ENCODE data around the gene POLA2.
"Not testable (repeated sequence)": the region's sequence is repeated elsewhere in the genome, so short reads cannot be mapped to it uniquely, and the experiment has no call there.

POLA2 gene

GRCh38 chr11:65221026-65221425, 40.7 kb upstream of the POLA2 start:
- 91 to 98% methylated on average over 4 to 6 of the region's 10 CpGs for WGBS, 2 experiments (ENCODE audit: insufficient coverage in 2 of 2)
- no peak overlapping the region for H3K4me3 ChIP-seq (ENCODE audit: extremely low read depth, insufficient read depth, low read length, poor library complexity, severe bottlenecking)
- no peak overlapping the region for H3K27ac ChIP-seq (ENCODE audit: low read depth, low read length, severe bottlenecking)
- H3K36me3 ChIP-seq (ENCODE audit: control insufficient read depth, insufficient read depth, low read length) = no peaks in the 10 kb centered on the region
- peaks cover 8% of the 10 kb centered on the region for H3K4me1 ChIP-seq (ENCODE audit: control insufficient read depth, insufficient read depth, low read length, poor library complexity, severe bottlenecking)
- H3K9me3 ChIP-seq (ENCODE audit: control insufficient read depth, low read length) = no peaks in the 10 kb centered on the region

GRCh38 chr11:65223011-65223410, 38.8 kb upstream of the POLA2 start:
- 93 to 98% methylated on average over 7 of the region's 8 CpGs for WGBS, 2 experiments (ENCODE audit: insufficient coverage in 2 of 2)

GRCh38 chr11:65224930-65225278, 36.9 kb upstream of the POLA2 start:
- no peak overlapping the region for H3K27ac ChIP-seq (ENCODE audit: low read depth, low read length, severe bottlenecking)
- peaks cover 8% of the 10 kb centered on the region for H3K4me1 ChIP-seq (ENCODE audit: control insufficient read depth, insufficient read depth, low read length, poor library complexity, severe bottlenecking)
- 22 to 43% methylated on average over 4 to 5 of the region's 5 CpGs for WGBS, 2 experiments (ENCODE audit: insufficient coverage in 2 of 2)
- no peak overlapping the region for H3K4me3 ChIP-seq (ENCODE audit: extremely low read depth, insufficient read depth, low read length, poor library complexity, severe bottlenecking)
- no peaks in the 10 kb centered on the region for H3K36me3 ChIP-seq (ENCODE audit: control insufficient read depth, insufficient read depth, low read length)
- no peaks in the 10 kb centered on the region for H3K9me3 ChIP-seq (ENCODE audit: control insufficient read depth, low read length)

More at GRCh38 chr11:65223011-65223410, 38.8 kb upstream of the POLA2 start:
- H3K27ac ChIP-seq (ENCODE audit: low read depth, low read length, severe bottlenecking) = no peak overlapping the region
- H3K4me1 ChIP-seq (ENCODE audit: control insufficient read depth, insufficient read depth, low read length, poor library complexity, severe bottlenecking) = peaks cover 8% of the 10 kb centered on the region
- no peaks in the 10 kb centered on the region for H3K9me3 ChIP-seq (ENCODE audit: control insufficient read depth, low read length)
- no peaks in the 10 kb centered on the region for H3K36me3 ChIP-seq (ENCODE audit: control insufficient read depth, insufficient read depth, low read length)
- no peak overlapping the region for H3K4me3 ChIP-seq (ENCODE audit: extremely low read depth, insufficient read depth, low read length, poor library complexity, severe bottlenecking)

- no peaks in the 10 kb centered on the region for H3K9me3 ChIP-seq (ENCODE audit: control insufficient read depth, low read length)
- H3K36me3 ChIP-seq (ENCODE audit: control insufficient read depth, insufficient read depth, low read length) = no peaks in the 10 kb centered on the region
- 7 to 9% methylated on average over 26 to 32 of the region's 42 CpGs for WGBS, 2 experiments (ENCODE audit: insufficient coverage in 2 of 2)
- peak overlapping the region; percentile 18 for H3K27ac ChIP-seq (ENCODE audit: low read depth, low read length, severe bottlenecking)
- peak overlapping the region; percentile 16 for H3K4me3 ChIP-seq (ENCODE audit: extremely low read depth, insufficient read depth, low read length, poor library complexity, severe bottlenecking)
- H3K4me1 ChIP-seq (ENCODE audit: control insufficient read depth, insufficient read depth, low read length, poor library complexity, severe bottlenecking) = peaks cover 8% of the 10 kb centered on the region
These were observed 36.3 kb upstream of the POLA2 start for GRCh38 chr11:65225279-65226102.

GRCh38 chr11:65226103-65226442, 35.7 kb upstream of the POLA2 start:
- H3K36me3 ChIP-seq (ENCODE audit: control insufficient read depth, insufficient read depth, low read length) = no peaks in the 10 kb centered on the region
- H3K4me3 ChIP-seq (ENCODE audit: extremely low read depth, insufficient read depth, low read length, poor library complexity, severe bottlenecking) = peak overlapping the region; percentile 16
- H3K27ac ChIP-seq (ENCODE audit: low read depth, low read length, severe bottlenecking) = no peak overlapping the region
- peaks cover 8% of the 10 kb centered on the region for H3K4me1 ChIP-seq (ENCODE audit: control insufficient read depth, insufficient read depth, low read length, poor library complexity, severe bottlenecking)
- WGBS, 2 experiments (ENCODE audit: insufficient coverage in 2 of 2) = 90 to 93% methylated on average over 2 to 7 of the region's 7 CpGs
- H3K9me3 ChIP-seq (ENCODE audit: control insufficient read depth, low read length) = no peaks in the 10 kb centered on the region

GRCh38 chr11:65227879-65228278, 33.9 kb upstream of the POLA2 start:
- Histone ChIP-seq H3K4me1 (ENCODE audit: control insufficient read depth, insufficient read depth, low read length, poor library complexity, severe bottlenecking) (peaks cover 8% of the 10 kb centered on the region), H3K27ac (ENCODE audit: low read depth, low read length, severe bottlenecking) (no peak overlapping the region)
- WGBS, 2 experiments (ENCODE audit: insufficient coverage in 2 of 2) = 92 to 93% methylated on average over 1 of the region's 2 CpGs

GRCh38 chr11:65236194-65237059, 25.3 kb upstream of the POLA2 start:
- Histone ChIP-seq H3K27ac (ENCODE audit: low read depth, low read length, severe bottlenecking) (no peak overlapping the region), H3K4me1 (ENCODE audit: control insufficient read depth, insufficient read depth, low read length, poor library complexity, severe bottlenecking) (no peaks in the 10 kb centered on the region), H3K36me3 (ENCODE audit: control insufficient read depth, insufficient read depth, low read length) (no peaks in the 10 kb centered on the region), H3K4me3 (ENCODE audit: extremely low read depth, insufficient read depth, low read length, poor library complexity, severe bottlenecking) (no peak overlapping the region), H3K9me3 (ENCODE audit: control insufficient read depth, low read length) (no peaks in the 10 kb centered on the region)
- WGBS, 2 experiments (ENCODE audit: insufficient coverage in 2 of 2) = 79 to 92% methylated on average over 16 to 19 of the region's 23 CpGs

More at GRCh38 chr11:65227879-65228278, 33.9 kb upstream of the POLA2 start:
- H3K36me3 ChIP-seq (ENCODE audit: control insufficient read depth, insufficient read depth, low read length) = no peaks in the 10 kb centered on the region
- H3K9me3 ChIP-seq (ENCODE audit: control insufficient read depth, low read length) = no peaks in the 10 kb centered on the region
- H3K4me3 ChIP-seq (ENCODE audit: extremely low read depth, insufficient read depth, low read length, poor library complexity, severe bottlenecking) = no peak overlapping the region

- WGBS, 2 experiments (ENCODE audit: insufficient coverage in 2 of 2) = 14 to 94% methylated on average over 1 to 3 of the region's 6 CpGs
- H3K27ac ChIP-seq (ENCODE audit: low read depth, low read length, severe bottlenecking); H3K36me3 ChIP-seq (ENCODE audit: control insufficient read depth, insufficient read depth, low read length); H3K4me1 ChIP-seq (ENCODE audit: control insufficient read depth, insufficient read depth, low read length, poor library complexity, severe bottlenecking); H3K4me3 ChIP-seq (ENCODE audit: extremely low read depth, insufficient read depth, low read length, poor library complexity, severe bottlenecking); H3K9me3 ChIP-seq (ENCODE audit: control insufficient read depth, low read length): not testable (repeated sequence)
These were observed 23.5 kb upstream of the POLA2 start for GRCh38 chr11:65238302-65238701.

- no peak overlapping the region for H3K4me3 ChIP-seq (ENCODE audit: extremely low read depth, insufficient read depth, low read length, poor library complexity, severe bottlenecking)
- H3K36me3 ChIP-seq (ENCODE audit: control insufficient read depth, insufficient read depth, low read length) = no peaks in the 10 kb centered on the region
- H3K4me1 ChIP-seq (ENCODE audit: control insufficient read depth, insufficient read depth, low read length, poor library complexity, severe bottlenecking) = no peaks in the 10 kb centered on the region
- H3K9me3 ChIP-seq (ENCODE audit: control insufficient read depth, low read length) = peaks cover 5% of the 10 kb centered on the region
- WGBS, 2 experiments (ENCODE audit: insufficient coverage in 2 of 2) = 50 to 71% methylated on average over 2 to 4 of the region's 5 CpGs
- no peak overlapping the region for H3K27ac ChIP-seq (ENCODE audit: low read depth, low read length, severe bottlenecking)
These were observed 20.6 kb upstream of the POLA2 start for GRCh38 chr11:65241134-65241533.

- Histone ChIP-seq H3K4me3 (ENCODE audit: extremely low read depth, insufficient read depth, low read length, poor library complexity, severe bottlenecking) (no peak overlapping the region), H3K9me3 (ENCODE audit: control insufficient read depth, low read length) (peaks cover 5% of the 10 kb centered on the region), H3K36me3 (ENCODE audit: control insufficient read depth, insufficient read depth, low read length) (no peaks in the 10 kb centered on the region), H3K4me1 (ENCODE audit: control insufficient read depth, insufficient read depth, low read length, poor library complexity, severe bottlenecking) (no peaks in the 10 kb centered on the region), H3K27ac (ENCODE audit: low read depth, low read length, severe bottlenecking) (no peak overlapping the region)
These were observed 20.1 kb upstream of the POLA2 start for GRCh38 chr11:65241692-65242091.

GRCh38 chr11:65242389-65242788, 19.4 kb upstream of the POLA2 start:
- WGBS, 2 experiments (ENCODE audit: insufficient coverage in 2 of 2) = 80 to 88% methylated on average over 1 to 6 of the region's 6 CpGs
- no peak overlapping the region for H3K4me3 ChIP-seq (ENCODE audit: extremely low read depth, insufficient read depth, low read length, poor library complexity, severe bottlenecking)

More at GRCh38 chr11:65242389-65242788, 19.4 kb upstream of the POLA2 start:
- peaks cover 5% of the 10 kb centered on the region for H3K9me3 ChIP-seq (ENCODE audit: control insufficient read depth, low read length)
- H3K4me1 ChIP-seq (ENCODE audit: control insufficient read depth, insufficient read depth, low read length, poor library complexity, severe bottlenecking) = no peaks in the 10 kb centered on the region
- no peak overlapping the region for H3K27ac ChIP-seq (ENCODE audit: low read depth, low read length, severe bottlenecking)
- H3K36me3 ChIP-seq (ENCODE audit: control insufficient read depth, insufficient read depth, low read length) = no peaks in the 10 kb centered on the region
